Common myeloid progenitor, CD34-positive (primary cell): Measurements from ENCODE around the gene RNF214.
"Not testable (repeated sequence)": the region's sequence is repeated elsewhere in the genome, so short reads cannot be mapped to it uniquely, and the experiment has no call there.

Source experiments
- CTCF ChIA-PET: fragments of 350-600 bp; sonication (Branson Sonifier 250); formaldehyde crosslinking; loops from one replicate; lab custom pipeline; 2021; ENCODE audit warnings: antibody characterized with exemption; lab: Charles Lee
- POLR2A ChIA-PET: fragments of 350-600 bp; sonication (Branson Sonifier 250); formaldehyde crosslinking; loops from one replicate; lab custom pipeline; 2021; ENCODE audit warnings: antibody characterized with exemption; lab: Charles Lee
- DNase-seq, 3 donors: peaks; one replicate each; pipeline versions ENCODE4 v3.0.0 to v3.0.0-alpha.2; 2013
- H3K27ac ChIP-seq, 2 experiments: 1 replicate in 1 of 2; 2 replicates in 1 of 2; pipeline ENCODE4 v1.7.0; 2013; ENCODE audit warnings: inconsistent platforms in 2 of 2, low read length in 2 of 2, mild to moderate bottlenecking in 2 of 2, low read depth in 1 of 2, moderate library complexity in 1 of 2; ENCODE audit not compliant: severe bottlenecking in 2 of 2, insufficient read depth in 1 of 2, poor library complexity in 1 of 2
- H3K27me3 ChIP-seq, 5 experiments: replicated peaks in 2 of 5; 1 replicate in 3 of 5; 2 replicates in 2 of 5; pipeline versions ENCODE4 v1.6.1 to v1.7.0; 2013; ENCODE audit warnings: low read length in 4 of 5, mild to moderate bottlenecking in 2 of 5, moderate library complexity in 2 of 5, inconsistent platforms in 1 of 5; ENCODE audit not compliant: insufficient read depth in 5 of 5, control insufficient read depth in 4 of 5
- H3K36me3 ChIP-seq, 4 experiments: 1 replicate in 2 of 4; 2 replicates in 2 of 4; pipeline versions ENCODE4 v1.6.1 to v1.7.0; 2013; ENCODE audit warnings: low read length in 3 of 4, control low read depth in 1 of 4, mild to moderate bottlenecking in 1 of 4; ENCODE audit not compliant: control insufficient read depth in 4 of 4, insufficient read depth in 4 of 4
- H3K4me1 ChIP-seq, 4 experiments: 1 replicate in 3 of 4; 2 replicates in 1 of 4; pipeline versions ENCODE4 v1.6.1 to v1.7.1; 2013; ENCODE audit warnings: low read length in 3 of 4, mild to moderate bottlenecking in 3 of 4, control low read depth in 1 of 4, inconsistent platforms in 1 of 4, moderate library complexity in 1 of 4; ENCODE audit not compliant: control insufficient read depth in 4 of 4, insufficient read depth in 4 of 4; ENCODE audit errors: control extremely low read depth in 1 of 4
- H3K4me3 ChIP-seq, 7 experiments: 1 replicate in 4 of 7; 2 replicates in 3 of 7; pipeline versions ENCODE4 v1.5.1 to v1.7.0; 2013; ENCODE audit warnings: mild to moderate bottlenecking in 7 of 7, low read length in 6 of 7, moderate library complexity in 6 of 7, inconsistent platforms in 2 of 7, low read depth in 2 of 7, control low read depth in 1 of 7; ENCODE audit not compliant: insufficient read depth in 4 of 7, control insufficient read depth in 1 of 7; ENCODE audit errors: extremely low read depth in 1 of 7
- H3K9me3 ChIP-seq, 5 experiments: 1 replicate in 4 of 5; 2 replicates in 1 of 5; pipeline versions ENCODE4 v1.6.1 to v1.7.1; 2013; ENCODE audit warnings: low read length in 4 of 5, mild to moderate bottlenecking in 2 of 5, inconsistent platforms in 1 of 5, low read depth in 1 of 5, moderate library complexity in 1 of 5; ENCODE audit not compliant: control insufficient read depth in 4 of 5, insufficient read depth in 2 of 5; ENCODE audit errors: control extremely low read depth in 1 of 5
- WGBS: methylation state at CpG from one replicate; pipeline ENCODE4 v1.1.5; 2013; ENCODE audit not compliant: insufficient coverage; 5-methylcytosine and 5-hydroxymethylcytosine counted together

Gene RNF214

GRCh38 chr11:117201658-117202305 is 30.7 kb upstream of the RNF214 start:
- Histone ChIP-seq H3K9me3 (no peaks in the 10 kb centered on the region), H3K36me3 (peaks cover 0 to 18% (median 11%) of the 10 kb centered on the region in 4 experiments), H3K4me1 (peaks cover 0 to 7% (median 2%) of the 10 kb centered on the region in 4 experiments), H3K27me3 (no peaks in the 10 kb centered on the region), H3K27ac (no peak overlapping the region), H3K4me3 (no peak overlapping the region)
- no peak for DNase-seq
- ChIA-PET POLR2A (no interaction called here), CTCF (interaction anchor here (0.9 to 2.9 kb wide), 2 partner anchors 21 to 23 kb away, joined by 3 to 7 read pairs; partner anchors contain the start of gene SIDT2)
- 96% methylated on average over 11 of the region's 14 CpGs for WGBS

- H3K4me3 ChIP-seq, result no peak overlapping the region
- ChIA-PET CTCF (interaction anchor here (0.9 to 2.9 kb wide), 4 partner anchors 21 to 30 kb away, joined by 3 to 7 read pairs (median 4); partner anchors contain the start of gene SIDT2), POLR2A (no interaction called here)
- no peak for DNase-seq
- H3K27me3 ChIP-seq, result no peaks in the 10 kb centered on the region
- no peak overlapping the region for H3K27ac ChIP-seq
- no peaks in the 10 kb centered on the region for H3K9me3 ChIP-seq
- H3K4me1 ChIP-seq, result peaks cover 0 to 7% (median 2%) of the 10 kb centered on the region in 4 experiments
- peaks cover 0 to 18% (median 11%) of the 10 kb centered on the region in 4 experiments for H3K36me3 ChIP-seq
- 100% methylated on average over 4 of the region's 7 CpGs for WGBS
These were observed 29.9 kb upstream of the RNF214 start for GRCh38 chr11:117202386-117203068.

DNA sequence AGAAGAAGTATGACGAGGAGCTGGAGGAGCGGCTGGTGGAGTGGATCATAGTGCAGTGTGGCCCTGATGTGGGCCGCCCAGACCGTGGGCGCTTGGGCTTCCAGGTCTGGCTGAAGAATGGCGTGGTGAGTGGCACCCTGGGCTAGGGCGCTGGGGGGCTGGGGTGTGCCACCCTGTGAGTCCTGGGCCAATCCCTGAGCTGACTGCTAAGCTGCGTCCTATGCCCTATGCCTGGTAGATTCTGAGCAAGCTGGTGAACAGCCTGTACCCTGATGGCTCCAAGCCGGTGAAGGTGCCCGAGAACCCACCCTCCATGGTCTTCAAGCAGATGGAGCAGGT is 29.4 kb upstream of the RNF214 start:
- WGBS, result 96% methylated on average over 8 of the region's 10 CpGs
- H3K9me3 ChIP-seq, result no peaks in the 10 kb centered on the region
- no peak for DNase-seq
- H3K27ac ChIP-seq, result no peak overlapping the region
- H3K27me3 ChIP-seq, result no peaks in the 10 kb centered on the region
- peaks cover 0 to 7% (median 2%) of the 10 kb centered on the region in 4 experiments for H3K4me1 ChIP-seq
- ChIA-PET CTCF (interaction anchor here (0.9 to 2.9 kb wide), 4 partner anchors 22 to 31 kb away, joined by 3 to 7 read pairs (median 4); partner anchors contain the start of gene SIDT2), POLR2A (no interaction called here)
- peaks cover 0 to 18% (median 11%) of the 10 kb centered on the region in 4 experiments for H3K36me3 ChIP-seq
- no peak overlapping the region for H3K4me3 ChIP-seq

GRCh38 chr11:117204283-117205080 is 28.0 kb upstream of the RNF214 start:
- Histone ChIP-seq H3K4me1 (peaks cover 0 to under 1% (median 0%) of the 10 kb centered on the region in 4 experiments), H3K27me3 (no peaks in the 10 kb centered on the region), H3K36me3 (peaks cover 0 to 18% (median 11%) of the 10 kb centered on the region in 4 experiments), H3K9me3 (no peaks in the 10 kb centered on the region), H3K4me3 (no peak overlapping the region), H3K27ac (no peak overlapping the region)
- POLR2A ChIA-PET, result no interaction called here
- DNase-seq, result no peak
- WGBS, result 96% methylated on average over 15 of the region's 17 CpGs
- CTCF ChIA-PET, result interaction anchor here (0.7 to 1.2 kb wide), 2 partner anchors 16 to 23 kb away, joined by 3 read pairs; no protein-coding TSS in a partner anchor

DNA sequence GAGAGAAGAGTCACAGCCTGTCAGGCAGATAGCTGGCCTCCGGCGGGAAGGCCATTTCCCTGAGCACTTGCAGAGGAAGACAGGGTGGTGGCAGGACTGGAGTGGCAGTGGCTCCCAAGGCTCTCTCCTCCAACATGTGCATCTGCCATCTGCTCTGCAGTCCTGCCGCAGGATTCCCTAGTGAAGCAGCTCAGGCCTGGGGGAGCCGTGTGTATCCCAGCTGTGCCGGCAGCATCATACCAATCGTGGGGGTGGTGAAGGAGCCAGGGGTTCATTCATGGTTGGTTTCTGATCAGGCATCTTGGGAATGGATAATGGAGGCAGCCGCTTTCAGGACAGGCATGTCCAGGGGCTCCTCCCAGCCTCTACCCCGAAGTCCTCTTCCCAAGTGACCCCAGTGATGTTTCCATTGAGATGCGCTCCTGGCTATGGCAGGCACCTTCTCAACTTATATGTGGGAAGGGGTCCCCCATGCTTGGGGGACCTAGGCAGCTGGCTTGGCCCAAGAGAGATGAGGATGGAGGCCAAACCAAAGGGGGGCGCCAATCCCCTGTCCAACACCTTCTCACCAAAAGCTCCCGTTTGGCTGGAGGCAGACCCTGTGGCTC is 27.2 kb upstream of the RNF214 start:
- POLR2A ChIA-PET, result no interaction called here
- Histone ChIP-seq H3K4me1 (no peaks in the 10 kb centered on the region), H3K27ac (no peak overlapping the region), H3K4me3 (no peak overlapping the region), H3K9me3 (no peaks in the 10 kb centered on the region), H3K27me3 (no peaks in the 10 kb centered on the region), H3K36me3 (peaks cover 0 to 23% (median 11%) of the 10 kb centered on the region in 4 experiments)
- 99% methylated on average over 7 of the region's 11 CpGs for WGBS
- CTCF ChIA-PET, result interaction anchor here (1.2 kb wide), 1 partner anchor 15 kb away, joined by 3 read pairs; no protein-coding TSS in a partner anchor
- no peak for DNase-seq

DNA sequence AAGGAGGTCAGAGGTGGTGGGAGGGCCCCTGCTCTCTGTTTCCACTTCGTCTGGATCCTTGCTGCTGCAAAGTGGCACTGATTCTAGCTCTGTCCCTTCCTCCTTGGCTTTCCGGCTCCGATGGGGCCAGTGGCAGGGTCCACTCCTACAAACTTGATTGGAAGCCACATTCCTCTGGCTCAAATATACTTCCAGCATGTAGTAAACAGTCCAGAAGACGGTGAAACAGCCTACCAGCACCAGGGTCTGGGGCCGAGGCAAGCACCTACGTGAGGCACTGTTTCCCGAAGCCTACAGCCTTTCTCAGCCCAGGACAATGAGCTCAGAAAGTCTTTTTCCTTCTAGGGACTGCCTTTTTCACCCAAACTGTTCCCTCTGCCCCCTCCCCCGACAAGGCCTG is 26.4 kb upstream of the RNF214 start:
- CTCF ChIA-PET, result interaction anchor here (1.2 kb wide), 1 partner anchor 14 kb away, joined by 3 read pairs; no protein-coding TSS in a partner anchor
- H3K9me3 ChIP-seq, H3K4me1 ChIP-seq, H3K4me3 ChIP-seq, H3K27ac ChIP-seq, POLR2A ChIA-PET, DNase-seq, H3K27me3 ChIP-seq: not testable (repeated sequence)
- WGBS, result 100% methylated on average over 6 of the region's 8 CpGs
- H3K36me3 ChIP-seq, result peaks cover 0 to 23% (median 11%) of the 10 kb centered on the region in 4 experiments
